ENCODE measurements around the gene PTGER4. TPM values are rescaled to one million over a fixed set of nuclear protein-coding genes. Genes with fewer than 3 reads are reported as not detected.

The PTGER4 gene
- total RNA-seq, 1 experiment from 2014 or later: 15.7 TPM

- no peak overlapping the region for H3K4me3 ChIP-seq
- DNase-seq: no peak
- no peaks in the 10 kb centered on the region for H3K79me2 ChIP-seq (ENCODE audit: low read depth)
- ChIA-PET CTCF (no interaction called here), POLR2A (ENCODE audit: unreplicated experiment) (interaction anchor here (0.6 kb wide), 1 partner anchor 79 kb away, joined by 12 read pairs; no protein-coding TSS in a partner anchor)
- H3K4me2 ChIP-seq: no peak overlapping the region
- H3K27me3 ChIP-seq (ENCODE audit: insufficient read depth, low read depth): no peaks in the 10 kb centered on the region
- no peaks in the 10 kb centered on the region for H4K20me1 ChIP-seq (ENCODE audit: insufficient read depth)
- 0 out of 2 replicates have a peak, but pooled peaks cover 8% of the 10 kb centered on the region for H3K4me1 ChIP-seq (replicated peaks; ENCODE audit: insufficient read depth)
- no peak overlapping the region for H3K27ac ChIP-seq
- H3F3A ChIP-seq (ENCODE audit: insufficient read depth, low read depth): peaks cover 6% of the 10 kb centered on the region; the same call in 1 of the 2 replicates
- no peak for TF ChIP-seq EZH2 (IDR thresholded peaks at IDR 0.05; ENCODE audit: low read depth)
- TF ChIP-seq CTCF (conservative IDR thresholded peaks at IDR 0.05): no peak
- H2AFZ ChIP-seq: no peak overlapping the region
- intact Hi-C loops (cut with micrococcal nuclease; ENCODE audit: unreplicated experiment): no loop called here
- H3K36me3 ChIP-seq (ENCODE audit: low read depth): 0 out of 2 replicates have a peak, but pooled peaks cover 3% of the 10 kb centered on the region
- H3K9me3 ChIP-seq (ENCODE audit: insufficient read depth, low read depth): no peaks in the 10 kb centered on the region
- BruUV-seq (replicated peaks): no TSS peak
- H3K9me2 ChIP-seq (ENCODE audit: insufficient read depth): no peaks in the 10 kb centered on the region
These were observed 53.7 kb downstream of the PTGER4 start for GRCh38 chr5:40733434-40733833.

- POLR2A ChIA-PET (ENCODE audit: unreplicated experiment): interaction anchor here (0.6 kb wide), 1 partner anchor 79 kb away, joined by 12 read pairs; no protein-coding TSS in a partner anchor
- H3K4me2 ChIP-seq: no peak overlapping the region
These were observed 54.3 kb downstream of the PTGER4 start for GRCh38 chr5:40733879-40734563.

More at GRCh38 chr5:40733879-40734563, 54.3 kb downstream of the PTGER4 start:
- no peaks in the 10 kb centered on the region for H3K79me2 ChIP-seq (ENCODE audit: low read depth)
- intact Hi-C loops (cut with micrococcal nuclease; ENCODE audit: unreplicated experiment): no loop called here
- H3K9me3 ChIP-seq (ENCODE audit: insufficient read depth, low read depth): 0 out of 2 replicates have a peak, but pooled peaks cover 5% of the 10 kb centered on the region
- no peaks in the 10 kb centered on the region for H4K20me1 ChIP-seq (ENCODE audit: insufficient read depth)
- 0 out of 2 replicates have a peak, but pooled peaks cover 3% of the 10 kb centered on the region for H3K36me3 ChIP-seq (ENCODE audit: low read depth)
- no TSS peak for BruUV-seq (replicated peaks)
- TF ChIP-seq EZH2 (IDR thresholded peaks at IDR 0.05; ENCODE audit: low read depth) (no peak), CTCF (conservative IDR thresholded peaks at IDR 0.05) (no peak)
- H3K4me1 ChIP-seq (replicated peaks; ENCODE audit: insufficient read depth): 0 out of 2 replicates have a peak, but pooled peaks cover 8% of the 10 kb centered on the region
- DNase-seq: no peak
- H3K27me3 ChIP-seq (ENCODE audit: insufficient read depth, low read depth): no peaks in the 10 kb centered on the region
- H3K27ac ChIP-seq: no peak overlapping the region
- no peak overlapping the region for H2AFZ ChIP-seq
- H3K4me3 ChIP-seq: no peak overlapping the region
- H3F3A ChIP-seq (ENCODE audit: insufficient read depth, low read depth): peaks cover 6% of the 10 kb centered on the region; the same call in 1 of the 2 replicates
- CTCF ChIA-PET: interaction anchor here (0.5 to 2.1 kb wide), 4 partner anchors 29 to 1579 kb away, joined by 3 to 5 read pairs (median 4); partner anchors contain the start of gene PTGER4
- no peaks in the 10 kb centered on the region for H3K9me2 ChIP-seq (ENCODE audit: insufficient read depth)

Data from PC-9 (cell line).